Fibroblast of skin of scalp (primary cell): ENCODE measurements around the gene VAT1. TPM values are rescaled to one million over a fixed set of nuclear protein-coding genes. Genes with fewer than 3 reads are reported as not detected.
"Not testable (repeated sequence)": the region's sequence is repeated elsewhere in the genome, so short reads cannot be mapped to it uniquely, and the experiment has no call there.

Experiments
- DNase-seq: peaks from one replicate; pipeline ENCODE4 v3.0.0-alpha.2; 2013
- polyA plus RNA-seq, 2 experiments: library from polyadenylated mRNA; unstranded; fragments of 120-200 nt; gene quantifications; one replicate each; pipeline ENCODE4 v1.2.1, GENCODE V29; 2013; ENCODE audit not compliant: insufficient read length in 2 of 2

The VAT1 gene
- polyA plus RNA-seq (2013, experiment 1 of 2; ENCODE audit: insufficient read length) = 174 TPM
- polyA plus RNA-seq (2013, experiment 2 of 2; ENCODE audit: insufficient read length) = 177 TPM

DNA sequence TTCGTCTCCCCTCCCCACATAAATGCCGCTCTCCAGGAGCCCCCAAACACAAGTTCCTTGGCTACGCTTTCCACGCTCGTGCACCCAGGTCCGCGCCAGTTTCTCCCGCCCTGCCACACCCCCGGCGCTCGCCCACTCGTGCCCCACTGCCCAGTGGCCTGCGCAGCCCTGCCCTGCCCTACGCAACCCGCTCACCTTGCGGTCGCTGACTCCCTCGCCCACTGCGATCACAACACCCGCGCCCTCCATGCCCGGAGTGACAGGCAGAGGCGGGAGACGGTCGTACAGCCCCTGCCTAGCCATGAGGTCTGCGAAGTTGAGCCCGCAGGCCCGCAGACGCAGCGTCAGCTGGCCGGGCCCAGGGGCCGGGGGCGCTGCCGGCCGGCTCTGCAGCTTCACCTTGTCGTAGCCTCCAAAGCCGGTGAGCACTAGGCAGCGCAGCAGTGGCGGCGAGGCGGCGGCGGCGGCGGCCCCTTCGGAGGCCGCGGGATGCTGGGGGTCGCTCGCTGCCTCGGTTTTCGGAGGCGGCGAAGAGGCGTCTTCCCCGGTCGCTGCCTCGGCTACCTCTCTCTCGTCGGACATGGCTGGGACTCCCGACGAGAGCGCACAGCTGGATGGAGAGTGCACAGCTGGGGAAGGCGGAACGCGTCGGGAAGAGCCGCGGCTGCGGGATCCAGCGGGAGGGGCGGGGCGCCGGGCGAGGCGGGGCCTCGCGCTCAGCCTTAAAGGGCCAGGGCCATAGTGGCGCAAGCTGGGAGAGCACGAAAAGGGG is at the start of gene VAT1:
Gene VAT1 (minus strand): TSS at position 645 of the 772 bp plus-strand sequence. CDS start 63 bp downstream, at position 582.
- peak; percentile 76 for DNase-seq

DNA sequence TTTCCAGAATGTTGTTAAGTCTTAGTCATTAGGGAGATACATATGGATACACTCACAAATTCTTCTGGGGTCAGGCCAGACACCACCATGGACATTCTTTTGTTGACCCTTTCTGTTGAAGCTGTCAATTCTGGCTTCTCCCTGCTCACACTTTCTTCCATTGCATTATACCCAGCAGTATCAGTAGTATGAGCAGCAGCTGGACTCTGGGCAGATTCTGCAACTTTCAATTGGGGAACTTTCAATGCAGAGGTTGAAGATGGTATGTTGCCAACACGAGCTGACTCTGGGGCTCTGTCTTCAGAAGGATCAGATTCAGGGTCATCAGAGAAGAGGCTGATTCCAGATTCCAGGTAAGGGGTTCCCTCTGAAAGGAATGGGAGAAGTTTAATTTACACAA is 48.7 kb upstream of the VAT1 start:
- no peak for DNase-seq

DNA sequence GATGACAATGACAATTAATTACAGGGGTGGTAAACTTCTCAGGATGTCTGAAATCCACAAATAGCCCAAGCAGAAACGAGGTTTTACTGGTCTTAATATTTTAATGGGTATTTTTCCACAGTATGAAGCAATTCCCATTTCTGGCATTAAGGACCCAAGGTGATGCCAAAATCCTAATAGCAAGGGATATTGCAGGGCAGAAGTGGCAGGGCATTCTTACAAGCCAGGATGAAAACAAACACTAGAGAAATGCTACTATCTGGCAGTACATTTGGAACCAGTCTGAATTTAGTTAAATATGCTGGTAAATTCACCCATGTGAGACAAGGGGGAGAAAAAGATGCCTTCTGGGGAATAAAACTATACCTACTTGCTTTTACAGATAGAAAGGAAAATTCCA is 48.1 kb upstream of the VAT1 start:
- no peak for DNase-seq

DNA sequence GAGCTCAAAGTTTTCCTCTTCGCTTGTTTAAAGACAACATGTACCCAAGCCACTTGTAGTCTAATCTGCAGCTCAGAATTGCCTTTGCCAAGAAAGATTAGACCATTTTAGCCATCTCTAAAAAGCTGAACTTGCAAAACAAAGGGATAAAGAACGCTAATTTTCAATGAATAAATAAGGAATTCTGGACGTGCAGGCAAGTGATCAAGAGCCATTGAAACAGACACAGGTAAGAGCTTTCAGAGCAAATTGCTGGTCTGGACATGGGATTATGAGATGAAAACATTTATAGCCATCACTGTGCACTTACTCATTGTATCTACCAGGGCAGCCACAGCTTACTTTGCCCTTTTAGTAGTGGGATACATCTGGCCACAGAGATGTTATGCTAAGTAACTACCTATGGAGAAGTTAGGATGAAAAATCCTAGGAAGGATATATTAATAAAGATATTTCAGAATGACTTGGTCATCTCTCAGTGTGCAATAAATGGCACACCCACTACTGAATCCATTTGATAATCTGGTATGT is 47.2 kb upstream of the VAT1 start:
- DNase-seq = no peak

DNA sequence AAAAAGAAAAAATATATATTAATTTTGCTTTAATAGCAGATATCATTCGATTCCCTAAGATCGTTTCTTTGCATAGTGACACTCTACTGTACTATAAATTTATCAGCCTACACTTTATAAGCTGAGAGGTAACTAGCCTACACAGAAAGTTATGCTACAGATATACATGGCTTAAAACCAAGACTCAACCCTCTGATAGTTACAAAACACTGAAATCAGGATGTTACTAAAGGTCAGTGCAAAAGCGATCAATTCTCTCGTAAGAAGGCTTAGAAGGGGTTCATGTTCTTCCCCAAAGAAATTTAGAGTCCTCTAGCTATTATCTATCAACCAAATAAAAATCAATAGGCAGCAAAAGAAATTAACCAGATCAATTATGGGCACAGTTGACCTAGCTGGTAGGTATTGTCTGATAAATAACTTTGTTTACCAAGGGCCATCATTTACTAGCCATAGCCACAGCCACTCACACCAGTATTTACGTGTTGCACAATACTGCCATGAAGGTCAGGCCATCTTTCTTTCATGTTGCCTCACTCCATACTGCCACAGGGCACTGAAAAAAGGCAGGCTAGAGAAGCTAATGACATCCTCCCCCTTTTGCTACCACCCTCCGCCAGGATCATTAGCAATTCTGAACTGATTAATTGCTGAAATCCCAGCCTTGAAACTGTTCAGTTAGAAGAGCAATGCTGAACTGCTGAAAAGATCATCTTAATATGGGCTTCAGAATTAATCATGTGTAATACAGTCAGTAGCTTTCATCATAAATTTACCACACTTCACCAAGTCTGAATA is 46.6 kb upstream of the VAT1 start:
- DNase-seq = no peak

DNA sequence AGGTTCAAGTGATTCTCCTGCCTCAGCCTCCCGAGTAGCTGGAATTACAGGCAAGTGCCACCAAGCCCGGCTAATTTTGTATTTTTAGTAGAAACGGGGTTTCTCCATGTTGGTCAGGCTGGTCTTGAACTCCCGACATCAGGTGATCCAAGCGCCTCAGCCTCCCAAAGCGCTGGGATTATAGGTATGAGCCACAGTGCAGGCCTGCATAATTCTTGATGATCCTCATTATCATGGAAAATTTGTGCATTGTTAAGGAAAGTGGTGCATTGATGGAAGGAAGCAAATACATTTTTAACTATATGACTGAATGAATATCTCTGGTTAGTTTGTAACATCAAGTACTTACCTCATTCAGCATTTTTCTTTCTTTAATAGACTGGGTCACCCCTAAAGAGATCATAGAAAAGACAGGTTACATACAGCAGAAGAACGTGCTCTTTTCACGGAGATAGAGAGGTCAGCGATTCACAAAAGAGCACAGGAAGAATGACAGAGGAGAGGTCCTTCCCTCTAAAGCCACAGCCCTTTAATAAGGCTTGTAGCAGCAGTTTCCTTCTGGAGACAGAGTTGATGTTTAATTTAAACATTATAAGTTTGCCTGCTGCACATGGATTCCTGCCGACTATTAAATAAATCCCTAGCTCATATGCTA is 40.9 kb upstream of the VAT1 start:
- no peak for DNase-seq

DNA sequence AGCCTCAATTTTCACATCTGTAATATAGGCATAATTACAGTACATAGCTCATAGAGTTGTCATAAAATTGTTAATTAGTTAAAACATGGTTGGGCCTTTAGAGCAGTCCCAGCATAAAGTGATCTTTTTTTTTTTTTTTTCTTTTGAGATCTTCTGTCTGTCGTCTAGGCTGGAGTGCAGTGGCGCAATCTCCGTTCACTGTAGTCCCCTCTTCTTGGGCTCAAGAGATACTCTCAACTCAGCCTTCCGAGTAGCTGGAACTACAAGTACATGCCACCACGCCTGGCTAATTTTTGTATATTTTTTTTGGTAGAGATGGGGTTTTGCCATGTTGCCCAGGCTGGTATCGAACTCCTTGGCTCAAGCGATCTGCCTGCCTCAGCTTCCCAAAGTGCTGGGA is 33.9 kb upstream of the VAT1 start:
- DNase-seq = no peak

DNA sequence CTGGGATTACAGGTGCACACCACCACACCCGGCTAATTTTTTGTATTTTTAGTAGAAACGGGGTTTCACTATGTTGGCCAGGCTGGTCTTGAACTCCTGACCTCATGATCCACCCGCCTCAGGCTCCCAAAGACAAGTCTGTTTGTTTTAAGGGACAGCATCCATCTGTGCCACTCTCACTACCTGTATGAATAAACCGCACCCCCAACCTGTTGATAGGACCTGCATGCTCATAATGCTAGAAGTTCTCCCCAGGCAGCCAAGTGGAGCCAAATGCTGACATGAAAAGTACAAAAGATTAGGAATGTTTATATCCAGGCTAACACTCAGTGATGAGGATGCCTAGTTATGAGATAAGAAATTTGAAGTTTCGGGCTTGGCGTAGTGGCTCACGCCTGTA is 30.8 kb upstream of the VAT1 start:
- not testable (repeated sequence) for DNase-seq

DNA sequence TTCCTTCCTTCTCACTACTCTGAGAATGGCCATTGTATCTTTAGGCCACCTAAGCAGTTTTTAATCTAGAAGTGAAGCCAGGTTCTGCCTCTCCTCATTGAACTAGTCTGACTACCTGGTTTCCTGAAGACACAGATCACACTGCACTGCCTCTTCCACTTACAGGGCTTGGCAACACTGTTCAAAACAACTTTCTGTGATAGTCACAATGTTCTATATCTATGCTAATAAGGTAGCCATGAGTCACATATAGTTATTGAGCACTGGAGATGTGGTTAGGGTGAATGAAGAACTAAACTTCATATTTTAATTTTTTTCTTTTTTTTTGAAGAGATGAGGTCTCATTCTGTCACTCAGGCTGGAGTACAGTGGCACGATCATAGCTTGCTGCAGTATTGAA is 29.8 kb upstream of the VAT1 start:
- DNase-seq = no peak

DNA sequence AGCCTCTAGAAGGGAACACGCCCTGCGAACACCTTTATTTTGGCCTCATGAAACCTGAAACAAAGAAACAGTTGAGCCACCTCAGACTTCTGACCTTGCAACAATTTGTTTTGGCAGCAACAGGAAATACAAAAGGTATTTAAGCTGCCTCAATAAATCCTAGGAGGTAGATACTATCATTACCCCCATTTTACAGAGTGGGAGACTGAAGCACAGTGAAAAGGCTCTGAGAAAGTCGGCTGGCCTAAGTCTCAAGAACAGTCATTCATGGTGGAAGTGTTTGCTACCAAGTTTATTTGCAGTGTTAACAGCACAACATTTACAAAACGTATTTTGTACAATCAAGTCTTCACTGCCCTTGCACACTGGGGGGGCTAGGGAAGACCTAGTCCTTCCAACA is 21.8 kb upstream of the VAT1 start:
- DNase-seq = no peak

DNA sequence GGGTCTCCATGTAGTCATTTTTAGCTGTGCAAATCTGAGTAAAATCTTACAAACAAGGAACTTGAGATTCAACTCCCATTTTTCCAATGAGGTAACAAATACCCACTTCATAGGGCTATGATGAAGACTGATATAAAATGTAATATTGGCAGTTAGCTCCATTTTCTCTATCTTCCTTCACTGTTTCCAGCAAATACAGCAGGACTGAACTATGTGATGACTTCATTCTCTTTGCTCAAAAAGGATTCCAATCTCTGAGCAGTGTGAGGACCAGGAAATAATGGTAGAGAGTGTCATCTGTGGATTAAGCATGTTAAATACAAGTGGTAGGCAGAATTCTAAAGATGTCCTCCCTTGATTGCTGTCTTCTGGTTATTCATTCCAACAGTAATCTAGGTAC is 21.1 kb upstream of the VAT1 start:
- DNase-seq = no peak

DNA sequence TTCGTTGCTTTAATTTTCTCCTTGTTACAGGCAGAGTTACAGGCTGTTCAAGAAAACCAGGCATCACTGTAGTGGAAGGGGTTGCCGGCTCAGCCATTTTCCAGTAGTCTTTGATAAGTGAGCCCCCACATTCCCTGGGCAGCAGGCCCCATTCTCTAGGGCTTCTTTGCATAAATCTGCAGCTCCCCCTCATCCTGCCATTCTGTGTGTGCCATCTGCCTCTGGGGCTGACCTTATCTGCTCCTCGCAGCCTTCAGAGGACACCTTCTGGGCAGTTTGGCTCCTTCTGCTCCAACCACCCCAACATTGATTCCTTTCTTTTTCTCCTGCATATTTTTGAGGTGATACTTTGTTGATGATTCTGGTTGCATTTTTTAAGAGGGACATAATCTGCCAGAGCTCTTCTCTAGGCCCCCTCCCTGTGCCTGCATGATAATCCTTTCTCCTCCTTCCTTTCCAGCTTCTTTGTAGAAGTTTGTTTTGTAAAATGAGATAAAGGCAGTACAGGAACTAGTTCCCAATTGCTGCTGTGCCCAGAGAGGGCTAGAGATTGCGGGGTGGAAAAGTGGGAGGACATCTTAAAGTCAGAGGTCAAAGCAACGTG is 19.9 kb upstream of the VAT1 start:
- DNase-seq = no peak

DNA sequence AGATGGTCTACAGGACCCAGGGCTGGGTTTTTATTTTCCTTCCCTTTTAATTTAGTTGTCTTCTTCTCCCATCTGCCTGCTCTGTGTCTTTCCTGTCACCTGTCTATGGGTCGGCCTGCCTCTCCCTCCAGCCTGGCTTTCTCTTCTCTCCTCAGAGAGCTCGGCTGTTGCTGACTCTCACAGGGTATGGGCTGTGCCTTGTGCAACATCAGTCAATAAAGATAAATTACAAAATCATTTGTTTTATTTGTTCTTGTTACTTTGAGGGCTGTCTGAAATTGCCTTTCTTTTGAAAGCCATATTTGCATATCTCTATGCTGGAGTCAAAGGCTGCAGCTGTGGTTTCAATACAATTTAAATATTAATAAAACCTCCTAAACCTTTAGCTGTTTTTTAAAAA is 18.5 kb upstream of the VAT1 start:
- no peak for DNase-seq

DNA sequence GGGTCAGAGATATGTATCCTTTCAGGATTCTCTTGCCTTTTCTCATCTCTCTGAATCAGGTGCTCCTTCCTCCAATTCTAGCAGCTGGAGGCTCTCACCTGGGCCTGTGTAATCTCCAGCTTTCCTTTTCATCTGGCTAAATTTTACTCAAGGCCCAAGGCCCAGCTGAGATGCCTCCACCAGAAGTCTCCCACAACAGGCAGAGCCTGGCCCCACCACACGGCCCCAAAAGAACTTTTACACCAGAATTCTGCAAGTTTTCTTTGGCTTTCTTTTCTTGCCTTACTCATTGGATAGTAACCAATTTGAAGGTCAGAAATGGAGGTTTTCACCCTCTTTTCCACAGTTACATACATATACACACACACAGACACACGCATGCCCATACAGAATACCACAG is 17.5 kb upstream of the VAT1 start:
- DNase-seq = no peak

DNA sequence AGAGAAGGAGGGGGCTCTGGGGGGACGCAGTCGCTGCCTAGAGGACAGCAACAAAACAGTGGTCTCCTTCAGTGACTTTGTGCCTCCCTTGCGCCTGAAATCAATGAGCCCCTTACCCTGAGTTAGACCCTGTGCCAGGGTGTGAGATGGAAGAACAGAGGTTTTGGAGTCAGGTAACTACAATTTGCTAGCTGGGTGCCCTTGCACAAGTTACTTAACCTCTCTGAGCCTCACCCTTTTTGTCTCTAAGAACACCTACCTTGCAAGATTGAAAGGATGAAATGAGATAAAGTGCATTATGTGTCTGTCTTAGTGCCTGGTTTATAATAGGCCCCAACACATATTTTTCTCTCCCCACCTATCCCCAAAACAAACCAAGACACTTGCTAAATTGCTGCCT is 12.7 kb upstream of the VAT1 start:
- DNase-seq = no peak

DNA sequence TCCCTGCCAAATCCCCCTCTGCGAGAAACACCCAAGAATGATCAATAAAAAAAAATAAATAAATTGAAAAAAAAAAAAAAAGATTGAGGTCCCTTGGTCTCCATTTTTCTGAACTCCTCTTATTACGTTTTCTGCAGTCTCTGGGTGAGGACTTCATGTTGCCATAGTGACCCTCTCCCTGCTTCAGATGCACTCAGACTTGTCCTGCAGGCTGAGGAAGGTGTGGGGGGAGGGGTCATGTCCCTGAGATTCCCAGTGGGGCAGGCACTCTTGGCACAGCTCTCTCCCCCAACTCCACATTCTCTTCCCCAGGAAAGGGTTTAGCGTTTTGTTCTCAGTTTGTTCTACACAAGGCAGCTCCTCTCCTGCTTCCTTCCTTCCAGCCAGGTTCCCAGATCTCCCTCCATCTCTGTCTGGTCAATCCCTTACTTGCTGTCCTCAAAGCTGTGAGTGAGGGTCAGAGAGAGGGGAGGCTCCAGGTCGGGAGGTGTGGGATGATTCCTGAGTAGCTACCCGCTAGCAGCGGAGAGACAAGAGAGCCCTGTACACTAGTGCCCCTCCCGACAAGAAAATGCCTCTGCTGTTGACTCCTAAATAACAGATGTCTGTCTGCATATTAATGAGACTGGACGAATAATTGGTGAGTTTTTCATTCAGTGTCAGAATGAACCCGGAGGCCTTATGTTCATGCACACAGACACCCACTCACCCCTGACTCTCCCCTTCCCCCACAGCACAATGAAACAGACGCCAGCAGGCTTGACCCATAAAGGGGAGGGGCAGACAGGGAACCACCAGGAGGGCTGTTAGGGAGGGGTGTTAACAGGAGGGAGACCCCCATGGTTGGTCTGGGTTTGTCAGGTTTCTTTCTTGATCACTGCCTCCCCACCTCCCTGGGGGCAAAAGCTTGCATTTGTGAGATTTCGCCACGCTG is 12.0 kb upstream of the VAT1 start:
- DNase-seq = no peak

DNA sequence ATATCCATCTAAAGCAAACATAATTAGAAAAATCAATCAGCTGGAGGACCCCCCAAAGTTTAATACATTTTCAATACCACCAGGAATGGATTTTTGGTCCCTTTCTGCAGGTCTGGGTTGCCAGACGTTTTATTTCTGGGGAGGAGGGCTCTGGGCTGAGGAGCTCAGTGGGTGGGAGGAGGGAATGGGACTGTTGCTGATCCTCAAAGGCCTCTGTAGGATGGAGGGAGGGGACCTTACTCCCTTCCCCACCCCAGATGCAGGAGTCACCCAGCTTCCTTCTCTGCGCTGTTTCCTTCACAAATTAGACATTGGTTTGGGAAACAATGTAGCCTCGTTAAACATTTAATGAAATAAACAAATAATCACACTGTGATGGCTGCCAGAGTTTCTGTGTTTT is 9.5 kb upstream of the VAT1 start:
- no peak for DNase-seq

DNA sequence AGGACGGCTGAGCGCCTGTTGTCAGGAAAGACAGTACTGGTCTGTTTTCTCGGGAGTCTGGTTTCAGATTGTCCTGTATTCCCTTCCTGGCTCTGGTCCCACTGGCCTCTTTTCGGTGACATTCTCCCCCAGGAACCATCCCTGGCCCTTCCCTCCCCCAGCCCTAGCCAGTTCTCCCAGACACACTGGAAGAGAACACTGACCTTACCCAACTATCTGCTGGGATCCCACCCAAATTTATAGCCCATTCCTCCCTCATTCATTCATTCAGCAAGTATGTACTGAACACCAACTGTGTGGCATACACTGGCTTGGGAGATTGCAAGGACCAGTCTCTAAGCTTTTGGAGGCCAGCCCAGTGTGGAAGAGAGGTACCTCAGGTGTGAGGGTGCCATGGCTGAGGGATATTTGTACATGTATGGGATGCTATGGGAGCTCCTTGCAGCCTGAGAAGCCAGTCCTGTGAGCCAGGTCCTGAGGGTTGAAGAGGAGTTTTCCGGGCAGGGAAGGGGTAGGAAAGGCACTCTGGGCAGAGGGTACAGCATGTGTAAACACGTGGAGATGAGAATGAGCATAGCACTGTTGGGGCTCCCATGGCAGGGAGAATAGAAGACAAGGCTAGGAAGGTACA is 8.1 kb upstream of the VAT1 start:
- DNase-seq = no peak

DNA sequence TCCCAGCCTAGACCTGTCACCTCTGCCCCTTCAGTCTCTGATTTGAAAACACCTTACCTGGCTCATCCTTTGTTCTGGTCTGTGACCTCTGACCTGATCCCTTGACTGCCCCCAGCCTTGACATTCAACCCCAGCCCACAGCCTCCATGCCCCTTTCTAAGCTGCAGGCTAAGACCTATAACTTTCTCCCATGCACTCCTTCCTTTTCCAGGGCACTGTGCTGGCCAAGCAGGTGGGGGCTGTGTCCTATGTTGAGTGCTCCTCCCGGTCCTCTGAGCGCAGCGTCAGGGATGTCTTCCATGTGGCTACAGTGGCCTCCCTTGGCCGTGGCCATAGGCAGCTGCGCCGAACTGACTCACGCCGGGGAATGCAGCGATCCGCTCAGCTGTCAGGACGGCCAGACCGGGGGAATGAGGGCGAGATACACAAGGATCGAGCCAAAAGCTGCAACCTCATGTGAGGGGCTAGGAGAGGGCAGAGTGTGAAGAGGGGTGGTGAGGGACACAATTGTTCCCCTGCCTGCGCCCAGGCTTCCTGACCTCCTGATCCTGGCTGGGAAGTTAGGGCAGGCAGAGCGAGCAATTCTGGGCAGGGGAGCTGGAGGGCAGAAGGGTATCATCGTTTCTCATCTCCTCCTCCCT is 6.2 kb upstream of the VAT1 start:
- DNase-seq = no peak
